Adipose tissue (tissue), 3 donors: ENCODE results near the gene MCM9. TPM values are rescaled to one million over a fixed set of nuclear protein-coding genes. Genes with fewer than 3 reads are reported as not detected.

ENCODE experiments used
- H3K27ac ChIP-seq: one replicate; pipeline ENCODE4 v1.5.1; 2013; ENCODE audit warnings: low read depth, low read length
- whole genome bisulfite sequencing, 3 donors: extraction: QIAGEN DNeasy Blood & Tissue Kit; methylation state at CpG; one replicate each; pipeline ENCODE4 v1.1.7; 2013; 5-methylcytosine and 5-hydroxymethylcytosine counted together
- polyA plus RNA-seq, 3 donors: library from polyadenylated mRNA; stranded (reverse); fragments of 200-250 nt; gene quantifications; one replicate each; pipeline ENCODE4 v1.2.3, GENCODE V29; 2013
- donor health status: healthy with polysubstance abuse.
- donor health status: Bipolar disorder and iron deficiency.
- donor health status: healthy.

Gene MCM9
- polyA plus RNA-seq, 3 donors: 2.0 to 5.1 (median 3.5) TPM

GRCh38 chr6:118935978-118936703 is 1.2 kb upstream of the MCM9 start:
- no peak overlapping the region for H3K27ac ChIP-seq
- WGBS, 3 donors: 72 to 85% (median 84%) methylated on average over 3 of the region's 3 CpGs

- WGBS, 3 donors: 6 to 29% (median 16%) methylated on average over 1 of the region's 1 CpG
- H3K27ac ChIP-seq: no peak overlapping the region
Observed at GRCh38 chr6:118935331-118935668, 341 bp upstream of the MCM9 start.

GRCh38 chr6:118933855-118934460 is 1.0 kb downstream of the MCM9 start:
- 8 to 24% (median 23%) methylated on average over 8 of the region's 8 CpGs for WGBS, 3 donors

GRCh38 chr6:118932421-118932820 is 2.5 kb downstream of the MCM9 start:
- no peak overlapping the region for H3K27ac ChIP-seq
- WGBS, 3 donors: 23 to 80% (median 74%) methylated on average over 2 of the region's 2 CpGs

More at GRCh38 chr6:118933855-118934460, 1.0 kb downstream of the MCM9 start:
- no peak overlapping the region for H3K27ac ChIP-seq

- H3K27ac ChIP-seq: no peak overlapping the region
- WGBS, 3 donors: 92 to 95% (median 94%) methylated on average over 5 of the region's 5 CpGs
Observed at GRCh38 chr6:118931436-118931835, 3.5 kb downstream of the MCM9 start.

GRCh38 chr6:118930680-118931079 is 4.3 kb downstream of the MCM9 start:
- WGBS, 3 donors: 90 to 97% (median 97%) methylated on average over 3 of the region's 3 CpGs
- H3K27ac ChIP-seq: no peak overlapping the region

- WGBS, 3 donors: 66 to 97% (median 92%) methylated on average over 3 of the region's 3 CpGs
- no peak overlapping the region for H3K27ac ChIP-seq
Observed at GRCh38 chr6:118923035-118923434, 11.9 kb downstream of the MCM9 start.

- 93 to 100% (median 100%) methylated on average over 1 of the region's 1 CpG for WGBS, 3 donors
- no peak overlapping the region for H3K27ac ChIP-seq
Observed at GRCh38 chr6:118921084-118921483, 13.9 kb downstream of the MCM9 start.

GRCh38 chr6:118918329-118918725 is 16.6 kb downstream of the MCM9 start:
- 89 to 94% (median 92%) methylated on average over 2 of the region's 2 CpGs for WGBS, 3 donors
- no peak overlapping the region for H3K27ac ChIP-seq

GRCh38 chr6:118917546-118918328 is 17.2 kb downstream of the MCM9 start:
- H3K27ac ChIP-seq: no peak overlapping the region
- 87 to 96% (median 91%) methylated on average over 5 of the region's 5 CpGs for WGBS, 3 donors

GRCh38 chr6:118914598-118914997 is 20.4 kb downstream of the MCM9 start:
- H3K27ac ChIP-seq: no peak overlapping the region

- H3K27ac ChIP-seq: no peak overlapping the region
- WGBS, 3 donors: 78 to 90% (median 84%) methylated on average over 2 of the region's 2 CpGs
Observed at GRCh38 chr6:118913161-118913560, 21.8 kb downstream of the MCM9 start.

GRCh38 chr6:118912646-118913045 is 22.3 kb downstream of the MCM9 start:
- H3K27ac ChIP-seq: no peak overlapping the region
- WGBS, 3 donors: 86 to 94% (median 94%) methylated on average over 5 of the region's 5 CpGs

GRCh38 chr6:118908441-118908840 is 26.5 kb downstream of the MCM9 start:
- no peak overlapping the region for H3K27ac ChIP-seq
- WGBS, 3 donors: 79 to 92% (median 84%) methylated on average over 1 of the region's 1 CpG

GRCh38 chr6:118905851-118906250 is 29.1 kb downstream of the MCM9 start:
- 94 to 96% (median 96%) methylated on average over 4 of the region's 4 CpGs for WGBS, 3 donors
- no peak overlapping the region for H3K27ac ChIP-seq

- no peak overlapping the region for H3K27ac ChIP-seq
Observed at GRCh38 chr6:118905084-118905483, 29.9 kb downstream of the MCM9 start.

GRCh38 chr6:118903691-118904090 is 31.3 kb downstream of the MCM9 start:
- 90 to 96% (median 95%) methylated on average over 6 of the region's 6 CpGs for WGBS, 3 donors
- no peak overlapping the region for H3K27ac ChIP-seq

- H3K27ac ChIP-seq: no peak overlapping the region
- WGBS, 3 donors: 61 to 80% (median 73%) methylated on average over 2 of the region's 2 CpGs
Observed at GRCh38 chr6:118903138-118903537, 31.8 kb downstream of the MCM9 start.

- no peak overlapping the region for H3K27ac ChIP-seq
Observed at GRCh38 chr6:118902726-118903125, 32.2 kb downstream of the MCM9 start.

- 76 to 86% (median 83%) methylated on average over 6 of the region's 6 CpGs for WGBS, 3 donors
- no peak overlapping the region for H3K27ac ChIP-seq
Observed at GRCh38 chr6:118899948-118900347, 35.0 kb downstream of the MCM9 start.
